ENCODE data around the gene CDH13. TPM values are rescaled to one million over a fixed set of nuclear protein-coding genes. Genes with fewer than 3 reads are reported as not detected.

The CDH13 gene
- total RNA-seq, 4 donors from 2014 or later: 3.1 to 13.5 (median 8.9) TPM

DNA sequence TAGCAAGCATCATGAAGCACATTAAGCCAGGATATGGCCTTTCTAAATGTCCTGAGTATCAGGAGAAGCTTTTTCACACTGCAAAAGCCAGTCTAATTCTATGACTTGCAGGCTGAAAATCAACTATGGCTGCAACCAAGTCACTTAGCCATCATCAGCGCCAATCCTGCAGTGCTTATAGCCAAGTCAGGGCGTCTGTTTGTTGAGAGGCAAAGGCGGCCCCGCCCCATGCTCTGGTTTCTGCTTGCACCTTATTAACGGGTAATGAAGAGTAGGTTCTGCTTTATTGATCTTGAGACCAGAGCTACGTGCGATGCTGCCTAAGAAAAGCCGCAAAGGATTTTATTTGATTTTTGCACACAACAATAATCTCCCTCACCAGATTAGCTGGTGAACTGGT is 88.4 kb downstream of the CDH13 start:
- no peaks in the 10 kb centered on the region for H3K9me3 ChIP-seq
- intact Hi-C loops (cut with DNase I): no loop called here
- WGBS: 86% methylated on average over 8 of the region's 8 CpGs
- no peaks in the 10 kb centered on the region for H3K27me3 ChIP-seq
- no peak overlapping the region for H3K4me3 ChIP-seq
- H3K27ac ChIP-seq (replicated peaks in 1 of 4): no peak overlapping the region
- H3K4me1 ChIP-seq: peaks cover 5 to 20% (median 14%) of the 10 kb centered on the region in 4 donors
- no peak for DNase-seq (ENCODE audit: extremely low spot score)
- no peak for TF ChIP-seq POLR2AphosphoS5 (IDR thresholded peaks at IDR 0.05)
- TF ChIP-seq, protein P1, sequence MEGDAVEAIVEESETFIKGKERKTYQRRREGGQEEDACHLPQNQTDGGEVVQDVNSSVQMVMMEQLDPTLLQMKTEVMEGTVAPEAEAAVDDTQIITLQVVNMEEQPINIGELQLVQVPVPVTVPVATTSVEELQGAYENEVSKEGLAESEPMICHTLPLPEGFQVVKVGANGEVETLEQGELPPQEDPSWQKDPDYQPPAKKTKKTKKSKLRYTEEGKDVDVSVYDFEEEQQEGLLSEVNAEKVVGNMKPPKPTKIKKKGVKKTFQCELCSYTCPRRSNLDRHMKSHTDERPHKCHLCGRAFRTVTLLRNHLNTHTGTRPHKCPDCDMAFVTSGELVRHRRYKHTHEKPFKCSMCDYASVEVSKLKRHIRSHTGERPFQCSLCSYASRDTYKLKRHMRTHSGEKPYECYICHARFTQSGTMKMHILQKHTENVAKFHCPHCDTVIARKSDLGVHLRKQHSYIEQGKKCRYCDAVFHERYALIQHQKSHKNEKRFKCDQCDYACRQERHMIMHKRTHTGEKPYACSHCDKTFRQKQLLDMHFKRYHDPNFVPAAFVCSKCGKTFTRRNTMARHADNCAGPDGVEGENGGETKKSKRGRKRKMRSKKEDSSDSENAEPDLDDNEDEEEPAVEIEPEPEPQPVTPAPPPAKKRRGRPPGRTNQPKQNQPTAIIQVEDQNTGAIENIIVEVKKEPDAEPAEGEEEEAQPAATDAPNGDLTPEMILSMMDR (IDR thresholded peaks at IDR 0.05): no peak
- no peak for TF ChIP-seq POLR2A (IDR thresholded peaks at IDR 0.05; ENCODE audit: low read depth)
- no peak for TF ChIP-seq EP300 (IDR thresholded peaks at IDR 0.05)
- no peaks in the 10 kb centered on the region for H3K36me3 ChIP-seq

DNA sequence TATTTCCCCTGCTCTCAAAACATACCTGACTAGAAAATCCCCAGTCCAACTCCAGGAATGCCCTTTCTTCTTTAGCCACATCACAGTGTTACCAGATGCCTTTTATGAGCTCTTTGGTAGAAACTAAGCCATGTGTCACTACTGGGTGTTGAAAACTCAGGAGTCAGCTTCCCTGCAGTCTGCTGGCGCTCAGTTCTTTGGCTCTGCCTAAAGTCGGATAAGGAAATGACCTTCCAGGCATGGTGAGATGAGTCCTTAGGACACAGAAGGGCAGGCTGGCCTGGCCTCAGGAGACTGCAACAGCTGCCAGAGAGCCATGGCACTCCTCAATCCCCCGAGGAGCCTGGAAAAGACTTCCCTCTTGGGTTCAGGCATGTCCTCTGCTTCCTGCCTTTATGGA is 89.1 kb downstream of the CDH13 start:
- 65% methylated on average over 3 of the region's 3 CpGs for WGBS
- TF ChIP-seq POLR2A (IDR thresholded peaks at IDR 0.05; ENCODE audit: low read depth): no peak
- no peak for TF ChIP-seq POLR2AphosphoS5 (IDR thresholded peaks at IDR 0.05)
- TF ChIP-seq, protein P1 (IDR thresholded peaks at IDR 0.05): no peak
- no peak for TF ChIP-seq EP300 (IDR thresholded peaks at IDR 0.05)
- intact Hi-C loops (cut with DNase I): no loop called here

DNA sequence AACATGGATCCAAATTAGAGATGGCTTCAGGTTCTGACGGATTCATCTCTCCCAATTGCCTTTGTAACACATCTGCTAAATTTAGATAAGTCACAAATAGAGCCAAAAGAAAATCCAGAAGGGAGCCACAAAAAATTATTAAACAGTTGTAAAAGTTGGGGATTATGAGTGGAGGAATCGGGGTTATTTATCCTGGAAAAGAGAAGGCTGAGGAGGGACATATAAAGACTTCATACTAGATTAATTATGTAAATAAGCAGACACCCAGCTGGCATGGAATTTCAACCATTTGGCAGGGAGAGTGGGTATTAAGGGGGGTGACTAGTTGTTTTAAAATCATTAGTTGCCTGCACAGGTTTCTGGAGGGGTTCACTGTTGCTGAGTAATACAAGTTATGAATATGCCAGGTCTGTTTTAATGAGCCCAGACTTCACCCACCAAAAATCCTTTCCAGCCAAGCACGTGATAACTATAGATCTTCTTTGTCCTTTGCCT is 89.6 kb downstream of the CDH13 start:
- Histone ChIP-seq H3K36me3 (no peaks in the 10 kb centered on the region), H3K27ac (replicated peaks in 1 of 4) (no peak overlapping the region), H3K4me1 (peaks cover 5 to 20% (median 14%) of the 10 kb centered on the region in 4 donors), H3K9me3 (no peaks in the 10 kb centered on the region), H3K27me3 (no peaks in the 10 kb centered on the region), H3K4me3 (no peak overlapping the region)
- intact Hi-C loops (cut with DNase I): no loop called here
- DNase-seq (ENCODE audit: extremely low spot score): no peak
- 43% methylated on average over 3 of the region's 3 CpGs for WGBS
- TF ChIP-seq, protein P1 (IDR thresholded peaks at IDR 0.05): no peak
- TF ChIP-seq POLR2AphosphoS5 (IDR thresholded peaks at IDR 0.05) (no peak), POLR2A (IDR thresholded peaks at IDR 0.05; ENCODE audit: low read depth) (no peak), EP300 (IDR thresholded peaks at IDR 0.05) (no peak)

More for the DNA sequence above, 89.1 kb downstream of the CDH13 start:
- no peak for DNase-seq (ENCODE audit: extremely low spot score)
- Histone ChIP-seq H3K4me3 (no peak overlapping the region), H3K9me3 (no peaks in the 10 kb centered on the region), H3K4me1 (peaks cover 5 to 20% (median 14%) of the 10 kb centered on the region in 4 donors), H3K27me3 (no peaks in the 10 kb centered on the region), H3K36me3 (no peaks in the 10 kb centered on the region), H3K27ac (replicated peaks in 1 of 4) (no peak overlapping the region)

DNA sequence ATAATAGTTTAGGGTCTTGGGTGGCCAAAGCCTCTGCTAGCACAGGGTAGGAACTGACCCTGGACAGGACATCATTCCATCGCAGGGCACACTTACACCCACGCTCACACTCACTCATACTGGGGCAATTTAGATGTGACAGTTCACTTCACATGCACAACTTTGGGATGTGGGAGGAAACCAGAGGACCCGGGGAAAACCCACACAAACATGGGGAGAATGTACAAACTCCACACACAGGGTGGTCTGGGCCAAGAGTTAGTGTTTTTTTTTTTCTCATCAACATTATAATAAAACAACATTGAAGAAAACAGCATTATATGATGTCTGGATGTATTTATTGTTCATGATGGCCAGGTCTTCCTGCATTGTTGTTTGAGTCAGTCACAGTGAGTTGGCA is 93.6 kb downstream of the CDH13 start:
- intact Hi-C loops (cut with DNase I): no loop called here
- H3K4me3 ChIP-seq: no peak overlapping the region
- no peaks in the 10 kb centered on the region for H3K9me3 ChIP-seq
- TF ChIP-seq POLR2A (IDR thresholded peaks at IDR 0.05; ENCODE audit: low read depth) (no peak), EP300 (IDR thresholded peaks at IDR 0.05) (no peak), POLR2AphosphoS5 (IDR thresholded peaks at IDR 0.05) (no peak)
- TF ChIP-seq, protein P1 (IDR thresholded peaks at IDR 0.05): no peak
- H3K36me3 ChIP-seq: peaks cover 0 to 4% (median 0%) of the 10 kb centered on the region in 4 donors
- H3K27me3 ChIP-seq: no peaks in the 10 kb centered on the region
- 84% methylated on average over 3 of the region's 3 CpGs for WGBS
- peaks cover 5 to 15% (median 10%) of the 10 kb centered on the region in 4 donors for H3K4me1 ChIP-seq
- no peak for DNase-seq (ENCODE audit: extremely low spot score)
- H3K27ac ChIP-seq (replicated peaks in 1 of 4): no peak overlapping the region

DNA sequence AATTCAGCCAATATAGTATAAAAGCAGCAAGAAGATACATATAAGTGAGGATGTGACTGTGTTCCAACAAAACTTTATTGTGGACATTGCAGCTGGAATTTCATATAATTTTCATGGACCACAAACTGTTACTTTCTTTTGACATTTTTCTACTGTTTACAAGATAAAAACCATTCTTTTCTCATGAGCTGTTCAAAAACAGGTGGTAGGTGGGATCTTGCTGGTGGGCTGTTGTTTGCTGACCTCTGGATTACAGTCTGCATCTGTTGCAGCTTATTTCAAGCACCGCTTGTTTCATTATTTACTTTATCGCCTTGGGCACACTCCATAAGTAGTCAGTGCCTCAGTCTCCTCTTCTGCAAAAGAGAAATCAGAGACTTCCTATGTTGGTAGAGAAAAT is 99.5 kb downstream of the CDH13 start:
- no peak for TF ChIP-seq POLR2AphosphoS5 (IDR thresholded peaks at IDR 0.05)
- WGBS: 92% methylated on average over 2 of the region's 2 CpGs

More for the DNA sequence above, 99.5 kb downstream of the CDH13 start:
- intact Hi-C loops (cut with DNase I): no loop called here
- H3K9me3 ChIP-seq: peaks cover 0 to 10% (median 4%) of the 10 kb centered on the region in 4 donors
- no peak overlapping the region for H3K27ac ChIP-seq (replicated peaks in 1 of 4)
- no peak overlapping the region for H3K4me3 ChIP-seq
- peaks cover 0 to 4% (median 0%) of the 10 kb centered on the region in 4 donors for H3K36me3 ChIP-seq
- H3K27me3 ChIP-seq: no peaks in the 10 kb centered on the region
- DNase-seq (ENCODE audit: extremely low spot score): no peak
- H3K4me1 ChIP-seq: no peaks in the 10 kb centered on the region

Data from esophagus muscularis mucosa (tissue), 4 donors.